Stimulated activated CD8-positive, alpha-beta memory T cell treated with anti-CD3 and anti-CD28 coated beads, Interleukin-12 subunit alpha, Interleukin-12 subunit beta, amount 100 ng/mL, for 24 hours (primary cell): ENCODE measurements around the gene BABAM2.
"Not testable (repeated sequence)": the region's sequence is repeated elsewhere in the genome, so short reads cannot be mapped to it uniquely, and the experiment has no call there.

Experiments used
- DNase-seq: peaks from one replicate; pipeline ENCODE4 v3.0.0-alpha.2; 2020; ENCODE audit errors: extremely low read depth

Gene BABAM2

DNA sequence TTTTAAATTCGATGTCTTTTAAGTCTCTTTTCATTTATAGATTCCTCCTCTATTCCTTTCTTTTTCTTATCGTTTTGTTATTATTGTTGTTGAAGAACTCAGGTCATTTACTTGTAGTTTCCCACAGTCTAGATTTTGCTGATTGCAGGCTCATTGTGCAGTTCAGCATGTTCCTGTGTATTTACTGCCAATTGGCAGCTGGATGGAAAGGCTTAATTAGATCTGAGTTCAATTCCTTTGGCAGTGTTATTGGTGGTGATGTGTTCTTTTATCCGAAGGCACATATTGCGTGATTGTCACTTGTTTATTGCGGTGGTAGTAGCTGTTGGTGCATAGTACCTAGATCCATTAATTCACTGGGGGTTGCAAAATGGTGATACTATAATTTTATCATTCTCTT lies 180.7 kb downstream of the BABAM2 start:
- no peak for DNase-seq

DNA sequence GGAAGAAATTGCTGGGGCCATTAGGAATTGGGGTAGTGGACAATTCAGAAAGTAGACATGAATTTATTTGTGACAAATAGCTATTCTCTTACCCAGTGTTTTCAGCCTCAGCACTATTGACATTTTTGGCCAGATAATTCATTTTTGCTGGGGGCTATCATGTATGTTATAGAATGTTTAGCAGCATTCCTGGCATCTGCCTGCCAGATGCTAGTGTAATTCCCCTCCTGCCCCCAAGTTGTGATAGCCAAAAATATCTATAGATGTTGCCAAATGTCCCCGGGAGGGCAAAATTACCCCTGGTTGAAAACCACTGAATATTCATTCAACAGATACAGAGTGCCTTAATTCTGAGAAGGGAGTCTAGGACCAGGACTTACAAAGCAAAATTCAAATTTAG lies 183.6 kb downstream of the BABAM2 start:
- no peak for DNase-seq

DNA sequence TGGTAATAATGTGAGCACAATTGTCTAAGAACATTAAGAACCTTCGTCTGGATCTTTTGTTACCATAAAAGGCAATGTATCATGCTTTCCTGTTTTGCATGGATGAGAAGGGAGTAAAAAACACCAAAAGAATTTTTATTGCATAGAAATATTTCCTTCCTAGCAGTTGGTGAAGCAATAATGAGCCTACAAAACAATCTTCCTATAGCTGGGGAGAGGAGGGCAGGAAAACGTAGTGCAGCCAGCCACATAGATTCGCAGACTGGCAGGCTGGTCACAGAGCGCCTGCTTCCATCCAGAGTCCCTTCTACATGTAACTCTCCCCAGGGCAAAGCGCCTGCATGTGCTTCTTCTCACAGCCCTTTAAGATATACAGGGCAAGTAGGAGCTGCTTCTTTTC lies 190.4 kb downstream of the BABAM2 start:
- no peak for DNase-seq

DNA sequence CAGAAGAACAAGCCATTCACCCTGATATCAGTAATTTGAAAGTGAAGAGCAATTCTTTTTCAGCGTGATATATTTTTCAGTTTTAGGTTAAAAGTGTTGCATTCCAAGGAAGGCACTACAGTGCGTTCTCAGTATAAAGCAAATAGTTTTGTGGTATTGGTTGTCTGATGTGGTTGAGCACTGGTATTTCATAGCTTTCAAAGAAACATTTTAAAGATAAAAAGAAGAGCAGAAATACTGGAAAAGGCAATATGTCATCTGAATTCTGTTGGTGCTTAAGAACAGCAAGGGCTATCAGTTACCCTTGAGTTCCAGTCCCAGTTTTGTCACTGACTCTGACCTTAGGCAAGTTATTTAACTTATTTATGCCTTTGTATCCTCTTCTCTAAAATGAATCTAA lies 191.6 kb downstream of the BABAM2 start:
- DNase-seq, result no peak

DNA sequence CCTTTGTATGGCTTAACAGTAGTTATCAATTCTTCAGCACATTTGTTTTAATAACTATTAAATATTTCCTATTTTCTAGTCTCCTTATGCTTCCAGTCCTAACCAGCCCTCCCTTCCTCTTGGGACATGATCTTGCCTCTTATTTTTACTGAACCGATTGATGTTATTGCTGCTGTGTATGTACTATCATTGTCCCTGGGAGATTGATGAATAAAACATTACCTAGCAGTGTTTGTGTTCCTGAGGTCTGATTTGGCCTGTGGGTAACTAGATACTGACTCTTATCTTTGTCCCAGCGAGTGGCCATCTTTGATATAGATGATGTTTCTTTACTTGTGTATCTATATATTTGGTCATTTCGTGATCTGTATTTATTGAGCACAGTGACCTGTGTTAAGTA lies 192.9 kb downstream of the BABAM2 start:
- no peak for DNase-seq

DNA sequence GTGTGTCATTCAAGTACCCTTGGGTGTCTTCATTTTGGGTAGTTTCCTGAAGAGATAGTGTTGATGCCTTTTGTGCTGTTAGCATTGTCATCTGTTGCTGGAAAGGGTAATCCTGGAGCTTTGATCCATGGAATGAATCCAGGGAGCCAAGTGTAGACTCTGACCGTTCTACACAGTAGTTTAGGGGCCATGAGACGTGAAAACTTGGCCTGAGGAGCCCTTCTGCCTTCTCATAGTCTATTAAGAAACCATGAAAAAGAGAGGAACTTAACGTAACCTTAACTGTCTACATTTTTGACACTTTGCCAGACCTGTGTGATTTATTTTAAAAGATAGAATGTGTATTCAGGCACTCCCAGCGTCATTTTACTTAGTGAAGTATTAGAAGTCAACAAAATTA lies 194.0 kb downstream of the BABAM2 start:
- DNase-seq, result no peak

DNA sequence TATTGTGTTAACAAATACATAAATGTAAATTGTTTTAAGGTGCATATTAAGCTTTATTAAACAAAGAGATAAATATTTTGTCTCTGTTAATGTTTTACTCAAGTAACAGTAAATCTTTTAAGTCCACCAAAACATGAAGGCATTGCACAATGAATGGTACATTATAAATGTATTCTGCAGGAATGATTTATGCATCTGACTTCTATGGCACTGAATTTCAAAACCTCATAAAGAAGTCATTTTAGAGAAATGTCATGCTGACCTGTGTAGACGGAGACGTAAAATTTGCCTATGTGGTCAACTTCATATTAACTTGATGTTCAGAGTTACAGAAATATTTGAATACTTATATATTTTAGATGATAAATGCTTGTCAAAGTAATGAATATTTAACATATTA lies 194.7 kb downstream of the BABAM2 start:
- no peak for DNase-seq

DNA sequence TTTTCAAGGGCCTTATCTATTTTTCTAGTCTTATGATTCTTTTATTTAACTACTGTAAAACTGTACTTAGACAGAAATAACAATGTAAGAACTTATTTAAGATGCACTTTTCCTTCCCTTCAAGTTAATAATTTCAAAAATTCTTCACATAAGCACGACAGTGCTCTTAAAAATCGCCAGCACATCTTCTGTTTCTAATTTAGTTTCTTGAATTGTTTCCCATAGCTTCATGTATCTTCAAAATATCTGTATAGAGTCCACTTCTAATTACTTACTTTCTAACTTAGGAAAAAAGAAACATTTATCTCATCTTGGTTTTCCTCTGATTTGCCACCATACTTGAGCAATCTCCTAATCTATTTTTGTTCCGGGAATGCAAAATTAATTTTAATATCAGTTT lies 196.1 kb downstream of the BABAM2 start:
- DNase-seq, result no peak

DNA sequence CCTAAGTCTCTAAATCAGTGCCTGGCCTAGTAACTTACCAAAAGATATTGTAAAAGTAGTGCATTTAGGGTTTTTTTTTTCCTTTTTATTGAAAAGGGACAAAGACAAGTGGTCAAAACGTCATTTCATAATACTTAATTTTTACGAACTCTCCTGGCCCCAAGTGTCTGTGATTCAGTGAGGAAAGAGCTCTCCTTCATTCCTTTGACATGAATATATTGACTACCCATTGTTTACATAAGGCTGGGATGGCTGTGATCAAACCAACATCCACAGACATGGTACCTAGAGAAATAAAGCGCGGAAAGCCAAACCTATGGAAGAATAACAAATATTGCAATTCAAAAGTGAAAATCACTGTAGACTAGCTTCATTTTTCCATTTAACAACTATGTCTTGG lies 198.4 kb downstream of the BABAM2 start:
- no peak for DNase-seq

DNA sequence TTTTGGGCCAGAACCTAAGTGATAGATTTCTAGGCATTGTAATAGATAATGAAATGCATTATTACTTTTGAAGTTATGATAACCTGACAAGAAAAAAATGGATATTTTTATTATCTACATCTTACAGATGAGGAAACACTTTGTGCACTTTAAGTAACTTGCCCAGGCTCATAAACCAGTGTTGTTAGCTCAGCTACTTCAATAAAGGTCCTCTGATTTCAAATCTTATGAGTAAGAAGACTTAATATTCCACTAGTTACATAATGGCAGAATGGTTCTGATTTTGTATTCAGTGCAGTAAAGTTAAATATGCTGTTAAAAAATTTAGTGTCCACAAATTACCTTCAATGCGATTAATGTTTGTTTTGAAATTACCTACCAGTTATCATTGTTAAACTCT lies 199.0 kb downstream of the BABAM2 start:
- no peak for DNase-seq

DNA sequence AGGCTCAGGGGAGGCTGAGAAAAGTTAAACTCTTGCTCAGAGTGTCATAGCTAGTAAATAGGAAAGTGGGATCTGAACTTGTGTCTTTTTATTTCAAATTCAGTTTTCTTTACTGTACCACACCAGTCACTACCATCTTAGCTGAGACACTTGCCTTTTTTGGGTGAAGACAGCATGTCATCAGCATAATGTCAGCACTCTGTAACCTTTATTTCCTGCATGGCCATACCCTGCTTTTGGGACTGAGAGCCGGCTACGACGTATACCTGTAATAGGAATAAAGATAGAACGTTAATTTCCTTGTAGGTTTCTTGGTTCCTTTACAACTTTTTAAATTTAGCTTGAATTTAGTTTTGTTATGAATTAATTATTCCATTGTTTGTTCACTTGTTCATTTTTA lies 202.8 kb downstream of the BABAM2 start:
- no peak for DNase-seq

DNA sequence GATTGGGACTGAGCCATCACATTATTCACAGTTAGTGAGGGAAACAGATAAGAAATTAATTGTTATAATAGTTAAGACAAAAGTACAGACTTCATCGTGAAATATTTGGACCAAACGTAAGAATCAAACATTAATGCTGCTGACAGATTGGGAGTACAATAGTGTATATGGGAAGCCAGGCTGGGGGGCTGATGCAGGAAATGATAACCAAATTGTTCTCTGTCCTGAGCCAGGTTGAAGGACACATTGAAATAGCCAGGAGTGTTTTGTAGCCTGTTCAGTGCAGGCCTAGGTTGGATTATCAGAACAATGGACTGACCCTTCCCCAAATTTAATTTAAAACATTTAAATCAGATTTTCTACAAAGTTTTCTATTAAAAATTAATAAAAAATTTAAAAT lies 203.2 kb downstream of the BABAM2 start:
- no peak for DNase-seq

DNA sequence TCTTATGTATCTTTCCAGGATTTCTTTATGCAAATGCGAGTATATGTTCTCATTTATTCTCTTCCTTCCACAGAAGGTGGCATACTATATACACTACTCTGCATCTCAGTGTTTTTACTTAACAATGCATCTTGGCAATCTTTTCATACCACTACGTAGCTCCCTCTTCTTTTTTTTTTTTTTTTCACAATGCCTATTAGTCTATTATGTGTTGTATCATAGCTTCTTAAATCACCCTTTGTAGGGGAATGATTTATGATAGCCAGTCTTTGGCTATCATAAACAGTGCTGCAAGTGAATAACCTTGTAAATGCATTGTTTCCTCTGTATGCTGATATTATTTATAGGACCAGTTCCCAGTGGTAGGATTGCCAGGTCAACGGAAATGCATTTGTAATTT lies 204.2 kb downstream of the BABAM2 start:
- no peak for DNase-seq

DNA sequence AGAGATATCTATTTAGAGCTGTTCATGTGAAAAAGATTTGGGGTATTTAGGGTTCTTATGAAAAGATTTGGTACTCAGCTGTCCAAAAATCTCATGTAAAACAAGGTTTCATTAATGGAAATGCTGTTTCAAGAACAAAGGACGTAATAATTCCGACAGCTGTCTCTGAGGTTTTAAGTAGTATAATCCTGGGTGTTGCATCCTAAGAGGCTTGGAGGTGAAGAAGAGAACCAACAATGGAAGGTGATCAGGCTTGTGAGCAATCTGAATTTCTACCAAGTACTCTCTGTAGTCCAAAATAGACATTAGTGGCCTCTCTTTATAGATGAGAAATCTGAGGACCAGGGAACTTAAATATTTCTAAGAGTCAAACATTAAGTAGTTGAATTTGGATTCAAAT lies 205.1 kb downstream of the BABAM2 start:
- DNase-seq, result no peak

DNA sequence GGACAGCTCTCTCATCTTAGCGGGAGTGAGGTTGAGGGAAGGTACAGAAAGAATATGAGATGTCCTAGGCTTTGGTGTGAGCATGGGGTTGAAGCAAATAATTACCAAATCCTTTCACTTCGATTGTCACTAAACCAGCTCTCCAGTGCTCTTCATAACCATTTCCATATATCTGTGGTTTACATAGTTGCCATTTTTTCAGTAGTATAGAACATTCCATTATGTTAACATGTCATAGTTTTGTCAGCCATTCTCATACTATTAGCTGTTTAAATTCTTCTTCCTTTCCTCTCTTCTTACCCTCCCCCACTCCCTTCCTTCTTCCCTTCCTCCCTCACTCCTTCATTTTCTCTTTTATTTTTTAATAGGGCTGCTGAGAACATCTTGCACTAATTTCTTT lies 205.9 kb downstream of the BABAM2 start:
- no peak for DNase-seq

DNA sequence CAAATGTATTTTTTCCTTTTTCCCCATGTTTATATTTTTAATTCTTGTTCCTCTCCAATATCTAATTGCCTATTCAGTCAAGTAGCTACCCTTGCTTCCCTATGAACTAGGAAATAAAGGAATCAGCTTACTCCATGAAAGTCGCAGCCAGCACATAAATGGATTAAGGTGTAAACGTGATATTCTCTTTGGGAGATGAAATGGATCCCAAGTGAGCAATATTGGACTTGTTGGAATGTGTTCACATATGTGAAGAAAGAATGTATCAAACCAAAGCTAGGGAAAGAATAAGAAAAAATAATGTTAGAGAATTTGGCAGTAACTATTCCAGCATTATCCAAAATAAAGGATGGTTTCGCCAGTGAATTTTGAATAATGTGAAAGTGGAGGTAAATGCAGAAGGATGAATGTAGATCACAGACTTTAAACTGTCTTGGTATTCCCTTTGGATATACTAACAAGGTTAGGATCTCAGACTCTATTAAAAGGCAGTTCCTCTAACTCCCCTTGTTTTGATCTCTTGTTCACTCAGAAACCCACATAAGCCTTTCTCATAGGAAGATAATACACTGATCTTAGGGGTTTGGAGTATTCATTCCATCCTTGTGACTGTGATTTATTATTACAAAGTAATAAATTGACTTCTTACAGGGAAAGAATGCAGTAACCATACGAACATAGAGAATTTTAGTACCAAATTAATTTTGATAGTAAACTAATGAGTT lies 208.1 kb downstream of the BABAM2 start:
- DNase-seq, result no peak

DNA sequence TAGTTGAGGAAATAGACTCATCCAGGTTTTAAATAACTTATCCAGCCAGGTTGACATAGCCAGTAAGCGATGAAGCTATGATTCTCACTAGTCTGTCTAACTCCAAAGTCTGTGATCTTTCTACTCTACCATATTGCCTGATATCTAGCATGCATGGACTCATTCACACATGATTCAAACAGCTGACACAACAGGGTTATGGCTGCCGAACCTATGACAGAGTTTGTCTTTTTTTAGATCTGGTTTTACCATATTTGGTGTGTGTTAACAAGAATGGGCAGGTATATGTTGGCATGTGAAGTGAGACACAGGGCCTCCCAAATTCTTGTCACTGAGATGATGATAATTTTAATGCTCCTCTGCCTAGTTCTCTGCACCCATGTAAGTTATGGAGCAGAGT lies 210.6 kb downstream of the BABAM2 start:
- DNase-seq, result no peak

DNA sequence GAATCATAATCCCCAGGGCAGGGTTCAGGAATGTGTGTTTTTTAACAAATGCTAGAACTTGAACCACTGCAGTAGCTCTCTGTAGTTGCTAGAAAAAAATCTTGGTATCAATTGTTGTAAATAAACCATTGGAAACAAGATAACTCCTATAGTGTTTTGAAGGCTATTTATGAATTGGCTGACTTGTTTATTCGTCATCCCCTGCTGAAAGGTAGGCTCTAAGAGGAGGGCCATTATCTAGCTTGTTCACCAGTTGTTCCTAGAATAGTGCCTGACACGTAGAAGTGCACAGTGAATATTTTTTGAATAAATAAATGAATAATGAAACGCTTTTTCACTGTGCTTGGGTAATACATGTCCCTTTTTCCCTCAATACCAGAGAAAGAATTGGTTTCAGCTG lies 211.4 kb downstream of the BABAM2 start:
- DNase-seq, result no peak

DNA sequence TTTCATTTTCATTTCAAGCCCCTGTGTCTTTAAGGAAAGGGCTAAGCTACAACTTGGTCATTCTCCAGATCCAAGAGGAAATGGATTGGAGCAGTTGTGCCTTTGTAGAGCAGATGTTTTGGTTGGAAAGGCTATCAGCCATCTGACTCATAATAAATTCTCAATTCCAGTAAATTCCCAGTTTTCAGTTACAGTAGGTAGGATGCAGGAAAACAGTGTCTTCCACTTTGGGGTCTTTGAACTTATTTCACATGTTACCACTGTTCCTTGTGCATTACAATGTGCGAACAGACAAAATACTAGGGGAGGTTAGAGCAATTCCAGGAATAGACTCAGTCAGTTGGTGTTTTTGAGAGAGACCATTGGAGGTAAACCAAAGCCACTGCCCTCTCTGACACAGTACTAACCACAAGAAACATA lies 211.9 kb downstream of the BABAM2 start:
- DNase-seq, result no peak

DNA sequence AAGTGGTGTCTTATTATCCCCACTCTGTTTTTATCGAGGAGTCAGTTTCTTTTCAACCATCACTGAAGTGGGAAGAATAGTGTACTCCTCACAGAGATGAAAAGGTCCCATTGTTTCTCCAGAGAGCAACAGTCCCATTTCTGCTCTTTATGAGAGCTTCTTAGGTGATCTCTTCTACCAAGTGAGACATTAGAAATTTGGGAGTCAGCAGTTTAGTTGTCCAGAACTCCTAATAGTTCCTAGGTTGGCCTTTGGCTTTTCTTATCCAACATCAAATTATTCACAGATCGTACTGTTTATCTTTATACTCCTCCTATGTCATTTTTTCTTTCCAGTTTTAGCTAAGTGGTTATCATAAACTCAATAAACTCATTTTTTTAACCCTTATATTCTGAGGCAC lies 213.1 kb downstream of the BABAM2 start:
- no peak for DNase-seq

DNA sequence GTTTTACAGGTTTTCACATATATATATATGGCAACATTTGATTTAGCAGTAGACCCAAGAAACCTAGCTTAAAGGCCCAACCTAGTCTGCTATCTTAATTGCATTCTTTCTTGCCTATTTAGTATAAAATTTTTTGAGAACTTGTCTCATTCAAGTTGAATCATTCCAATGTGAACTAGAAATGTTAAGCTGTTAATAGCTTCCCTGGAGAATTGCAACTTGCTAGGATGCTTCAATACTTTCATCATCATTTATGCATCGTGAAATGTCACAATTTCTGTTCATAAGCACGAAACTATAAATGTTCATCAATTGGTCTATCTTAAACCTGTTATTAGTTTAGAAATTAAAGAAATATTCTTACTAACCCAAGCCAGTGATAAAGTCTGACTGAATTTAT lies 217.6 kb downstream of the BABAM2 start:
- DNase-seq, result no peak

DNA sequence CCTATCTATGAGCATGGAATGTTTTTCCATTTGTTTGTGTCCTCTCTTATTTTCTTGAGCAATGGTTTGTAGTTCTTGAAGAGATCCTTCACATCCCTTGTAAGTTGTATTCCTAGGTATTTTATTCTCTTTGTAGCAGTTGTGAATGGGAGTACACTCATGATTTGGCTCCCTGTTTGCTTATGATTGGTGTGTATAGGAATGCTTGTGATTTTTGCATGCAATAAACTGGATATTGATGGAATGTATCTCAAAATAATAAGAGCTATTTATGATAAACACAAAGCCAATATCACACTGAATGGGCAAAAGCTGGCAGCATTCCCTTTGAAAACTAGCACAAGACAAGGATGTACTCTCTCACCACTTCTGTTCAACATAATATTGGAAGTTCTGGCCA lies 223.2 kb downstream of the BABAM2 start:
- DNase-seq, result not testable (repeated sequence)

DNA sequence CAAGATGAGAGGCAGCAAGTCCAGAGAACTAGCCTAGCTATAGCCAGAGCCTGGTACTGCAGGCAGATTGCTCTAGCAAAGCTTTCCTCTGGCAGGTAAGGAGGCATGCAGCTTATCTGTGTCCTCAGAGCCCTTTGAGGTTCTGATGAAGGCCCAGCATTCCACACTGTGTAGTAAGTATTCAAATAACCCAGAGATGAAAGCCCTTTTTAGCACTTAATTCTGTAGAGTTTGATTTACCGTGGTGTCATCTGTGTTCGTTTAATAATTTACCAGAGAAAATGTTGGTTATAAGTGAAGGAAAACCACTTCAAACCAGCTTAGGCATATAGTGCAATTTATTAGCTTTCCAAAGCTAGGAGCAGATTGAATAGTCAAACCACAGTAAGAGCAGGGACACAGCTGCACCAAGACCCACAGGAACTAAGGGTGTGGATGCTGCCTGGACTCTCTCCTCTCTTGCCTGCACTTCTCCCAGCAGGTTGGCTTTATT lies 226.6 kb downstream of the BABAM2 start:
- no peak for DNase-seq

DNA sequence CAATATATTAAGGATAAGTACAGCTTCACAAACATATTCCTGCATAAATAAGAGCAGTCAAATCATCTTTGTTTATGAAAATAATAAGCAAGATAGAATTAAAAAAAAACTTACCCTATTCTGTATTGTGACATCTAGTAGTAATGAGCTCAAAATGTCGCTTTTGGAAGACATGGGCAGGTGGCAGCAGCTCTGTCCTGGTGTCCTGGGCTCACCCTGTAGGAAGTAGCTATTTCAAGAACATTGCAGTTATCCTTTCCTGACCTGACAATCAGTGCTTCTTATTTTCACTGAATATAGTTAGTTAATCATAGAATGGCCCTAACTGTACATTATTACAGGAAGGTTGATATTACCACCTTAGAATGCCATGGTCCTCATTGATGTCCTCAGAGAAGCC lies 229.1 kb downstream of the BABAM2 start:
- DNase-seq, result no peak
